ENCODE data around the gene SIGLEC8. TPM values are rescaled to one million over a fixed set of nuclear protein-coding genes. Genes with fewer than 3 reads are reported as not detected.
"Not testable (repeated sequence)": the region's sequence is repeated elsewhere in the genome, so short reads cannot be mapped to it uniquely, and the experiment has no call there.

SIGLEC8 gene
- total RNA-seq, 1 experiment from 2014 or later, result not detected

GRCh38 chr19:51501594-51502263 is 43.5 kb upstream of the SIGLEC8 start, which contains the start of gene SIGLEC12:
Gene SIGLEC12, minus strand, starts transcription at chr19:51501800. Its CDS starts 67 bp downstream, at chr19:51501733.
- Mint-ChIP-seq H3K9me3 (ENCODE audit: unreplicated experiment) (peaks cover 13% of the 10 kb centered on the region), H3K27me3 (ENCODE audit: insufficient read depth, unreplicated experiment) (no peaks in the 10 kb centered on the region), H3K27ac (ENCODE audit: unreplicated experiment) (no peak within 1 kb of the TSS), H3K36me3 (ENCODE audit: insufficient read depth, unreplicated experiment) (no peaks in the 10 kb centered on the region), H3K4me3 (ENCODE audit: unreplicated experiment) (no peak within 1 kb of the TSS), H3K4me1 (ENCODE audit: low read depth, unreplicated experiment) (no peaks in the 10 kb centered on the region)
- DNase-seq, result no peak
- H3K4me1 ChIP-seq, result no peaks in the 10 kb centered on the region
- H3K4me3 ChIP-seq (ENCODE audit: low read depth, low read length), result no peak within 1 kb of the TSS
- intact Hi-C loops (cut with micrococcal nuclease; ENCODE audit: unreplicated experiment), result no loop called here
- H3K9me3 ChIP-seq, result no peaks in the 10 kb centered on the region
- POLR2A ChIA-PET, result no interaction called here
- BruUV-seq (replicated peaks), result no TSS peak
- no peaks in the 10 kb centered on the region for H3K36me3 ChIP-seq (ENCODE audit: control insufficient read depth, insufficient read depth, low read length)
- no peak for TF ChIP-seq CTCF (IDR thresholded peaks at IDR 0.05; ENCODE audit: insufficient read depth in 1 of 2, low read depth in 1 of 2, low read length in 1 of 2, severe bottlenecking in 1 of 2, unreplicated experiment in 1 of 2)
- CTCF ChIA-PET, result no interaction called here
- no peaks in the 10 kb centered on the region for H3K27me3 ChIP-seq (replicated peaks; ENCODE audit: control insufficient read depth, insufficient read depth, low read length)

- H3K27me3 ChIP-seq (replicated peaks; ENCODE audit: control insufficient read depth, insufficient read depth, low read length); DNase-seq; H3K27ac Mint-ChIP-seq (ENCODE audit: unreplicated experiment); H3K27me3 Mint-ChIP-seq (ENCODE audit: insufficient read depth, unreplicated experiment); H3K4me1 Mint-ChIP-seq (ENCODE audit: low read depth, unreplicated experiment); BruUV-seq (replicated peaks); CTCF ChIA-PET; H3K4me3 Mint-ChIP-seq (ENCODE audit: unreplicated experiment); H3K4me1 ChIP-seq; H3K36me3 Mint-ChIP-seq (ENCODE audit: insufficient read depth, unreplicated experiment); intact Hi-C loops (cut with micrococcal nuclease; ENCODE audit: unreplicated experiment); H3K36me3 ChIP-seq (ENCODE audit: control insufficient read depth, insufficient read depth, low read length); POLR2A ChIA-PET; H3K9me3 ChIP-seq; H3K4me3 ChIP-seq (ENCODE audit: low read depth, low read length): not testable (repeated sequence)
- H3K9me3 Mint-ChIP-seq (ENCODE audit: unreplicated experiment), result peaks cover 13% of the 10 kb centered on the region
Measured at GRCh38 chr19:51500931-51501330, 42.7 kb upstream of the SIGLEC8 start.

GRCh38 chr19:51497666-51498065 is 39.4 kb upstream of the SIGLEC8 start:
- no TSS peak for BruUV-seq (replicated peaks)
- ChIA-PET CTCF (no interaction called here), POLR2A (no interaction called here)
- Mint-ChIP-seq H3K36me3 (ENCODE audit: insufficient read depth, unreplicated experiment) (no peaks in the 10 kb centered on the region), H3K9me3 (ENCODE audit: unreplicated experiment) (no peaks in the 10 kb centered on the region), H3K27me3 (ENCODE audit: insufficient read depth, unreplicated experiment) (peaks cover 6% of the 10 kb centered on the region), H3K27ac (ENCODE audit: unreplicated experiment) (no peak overlapping the region), H3K4me1 (ENCODE audit: low read depth, unreplicated experiment) (no peaks in the 10 kb centered on the region), H3K4me3 (ENCODE audit: unreplicated experiment) (no peak overlapping the region)
- H3K27me3 ChIP-seq (replicated peaks; ENCODE audit: control insufficient read depth, insufficient read depth, low read length), result no peaks in the 10 kb centered on the region
- no peak for TF ChIP-seq CTCF (IDR thresholded peaks at IDR 0.05; ENCODE audit: insufficient read depth in 1 of 2, low read depth in 1 of 2, low read length in 1 of 2, severe bottlenecking in 1 of 2, unreplicated experiment in 1 of 2)
- no peaks in the 10 kb centered on the region for H3K36me3 ChIP-seq (ENCODE audit: control insufficient read depth, insufficient read depth, low read length)
- intact Hi-C loops (cut with micrococcal nuclease; ENCODE audit: unreplicated experiment), result no loop called here
- H3K4me3 ChIP-seq (ENCODE audit: low read depth, low read length), result no peak overlapping the region
- no peak for DNase-seq
- H3K9me3 ChIP-seq, result no peaks in the 10 kb centered on the region
- H3K4me1 ChIP-seq, result no peaks in the 10 kb centered on the region
